ENCODE data around the gene CFAP299.

CFAP299 gene

DNA sequence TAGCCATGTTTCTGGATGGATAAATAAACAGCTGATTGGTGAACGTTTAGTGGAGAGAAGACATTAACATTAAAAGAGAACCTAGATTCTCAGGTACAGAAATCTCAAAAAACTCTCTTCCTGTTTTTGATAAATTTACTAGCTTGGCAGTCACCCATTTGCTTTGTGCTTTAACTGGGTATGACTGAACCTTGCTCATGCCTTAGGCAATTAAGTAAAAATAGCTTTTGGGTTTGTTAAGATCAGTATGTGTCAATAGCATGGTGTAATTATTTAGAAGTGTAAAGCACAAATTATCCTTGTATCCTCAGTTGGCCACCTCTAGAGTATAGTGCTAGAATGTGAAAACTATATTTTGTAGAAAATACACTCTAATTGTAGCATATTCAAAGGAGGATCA lies 200.0 kb downstream of the CFAP299 start:
- H3K4me3 ChIP-seq (replicated peaks; ENCODE audit: low read depth, low read length), result no peak overlapping the region
- TF ChIP-seq, protein P1, sequence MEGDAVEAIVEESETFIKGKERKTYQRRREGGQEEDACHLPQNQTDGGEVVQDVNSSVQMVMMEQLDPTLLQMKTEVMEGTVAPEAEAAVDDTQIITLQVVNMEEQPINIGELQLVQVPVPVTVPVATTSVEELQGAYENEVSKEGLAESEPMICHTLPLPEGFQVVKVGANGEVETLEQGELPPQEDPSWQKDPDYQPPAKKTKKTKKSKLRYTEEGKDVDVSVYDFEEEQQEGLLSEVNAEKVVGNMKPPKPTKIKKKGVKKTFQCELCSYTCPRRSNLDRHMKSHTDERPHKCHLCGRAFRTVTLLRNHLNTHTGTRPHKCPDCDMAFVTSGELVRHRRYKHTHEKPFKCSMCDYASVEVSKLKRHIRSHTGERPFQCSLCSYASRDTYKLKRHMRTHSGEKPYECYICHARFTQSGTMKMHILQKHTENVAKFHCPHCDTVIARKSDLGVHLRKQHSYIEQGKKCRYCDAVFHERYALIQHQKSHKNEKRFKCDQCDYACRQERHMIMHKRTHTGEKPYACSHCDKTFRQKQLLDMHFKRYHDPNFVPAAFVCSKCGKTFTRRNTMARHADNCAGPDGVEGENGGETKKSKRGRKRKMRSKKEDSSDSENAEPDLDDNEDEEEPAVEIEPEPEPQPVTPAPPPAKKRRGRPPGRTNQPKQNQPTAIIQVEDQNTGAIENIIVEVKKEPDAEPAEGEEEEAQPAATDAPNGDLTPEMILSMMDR (IDR thresholded peaks at IDR 0.05; ENCODE audit: low read length, missing control alignments), result no peak
- no peak for DNase-seq (ENCODE audit: low read depth)

DNA sequence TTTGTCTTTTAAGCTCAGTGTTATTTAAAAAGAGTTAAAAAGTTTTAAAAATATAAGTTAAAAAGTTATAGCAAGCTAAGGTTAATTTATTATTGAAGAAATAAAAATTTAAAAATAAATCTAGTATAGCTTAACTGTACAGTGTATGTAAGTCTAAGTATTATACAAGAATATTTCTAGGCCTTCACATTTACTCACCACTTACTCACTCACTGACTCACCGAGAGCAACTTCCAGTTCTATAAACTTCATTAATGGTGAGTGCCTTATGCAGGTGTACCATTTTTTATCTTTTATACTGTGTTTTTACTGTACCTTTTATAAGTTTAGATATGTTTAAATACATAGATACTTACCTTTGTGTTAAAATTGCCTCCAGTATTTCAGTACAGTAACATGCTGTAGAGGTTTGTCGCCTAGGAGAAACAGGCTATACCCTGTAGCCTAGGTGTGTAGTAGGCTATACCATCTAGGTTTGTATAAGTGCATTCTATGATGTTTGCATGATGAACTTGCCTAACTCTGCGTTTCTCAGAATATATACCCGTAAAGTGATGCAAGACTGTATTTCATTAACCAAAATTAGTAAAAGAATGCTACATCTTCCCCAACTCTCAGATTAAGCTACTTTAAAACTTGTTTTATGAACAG lies 202.9 kb downstream of the CFAP299 start:
- H3K4me3 ChIP-seq (replicated peaks; ENCODE audit: low read depth, low read length), result no peak overlapping the region
- TF ChIP-seq, protein P1 (IDR thresholded peaks at IDR 0.05; ENCODE audit: low read length, missing control alignments), result no peak
- no peak for DNase-seq (ENCODE audit: low read depth)

DNA sequence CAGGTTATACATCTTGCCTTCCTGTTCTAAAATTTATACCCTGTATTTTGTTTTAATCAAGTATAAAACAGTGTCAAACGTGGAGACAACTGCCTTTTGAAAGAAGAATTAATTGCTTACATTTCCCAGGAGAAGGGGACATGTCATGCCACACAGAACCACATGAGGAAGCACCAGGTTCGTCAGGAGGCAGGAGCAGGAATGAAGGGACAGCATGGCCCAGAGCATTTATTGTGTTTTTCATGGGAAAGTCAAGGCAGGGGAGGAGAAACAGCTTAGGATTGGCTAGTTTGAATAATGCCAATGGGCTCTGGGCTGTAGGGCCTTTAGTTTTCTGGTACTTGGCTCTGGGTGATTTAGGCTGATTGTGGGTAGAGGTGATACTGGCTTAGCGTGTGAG lies 203.7 kb downstream of the CFAP299 start:
- no peak overlapping the region for H3K4me3 ChIP-seq (replicated peaks; ENCODE audit: low read depth, low read length)
- DNase-seq (ENCODE audit: low read depth), result no peak
- TF ChIP-seq, protein P1 (IDR thresholded peaks at IDR 0.05; ENCODE audit: low read length, missing control alignments), result no peak

DNA sequence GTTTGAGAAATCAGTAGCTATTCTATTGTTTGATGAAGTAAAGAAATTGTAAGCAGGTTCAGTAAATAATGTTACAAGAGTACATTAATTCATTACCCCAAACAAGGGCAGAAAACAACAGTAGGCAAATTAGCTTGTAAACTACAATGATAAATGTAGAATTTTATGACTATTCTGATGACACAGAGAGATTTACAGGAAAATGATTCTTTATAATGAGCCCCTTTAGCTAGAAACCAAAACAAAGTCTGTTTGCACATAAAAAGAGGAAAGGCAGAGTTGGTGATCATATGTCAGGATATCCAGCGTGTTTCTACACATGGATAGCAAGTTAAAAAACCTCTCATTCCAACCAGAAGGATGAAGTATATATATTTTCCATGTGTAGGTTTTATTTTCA lies 204.8 kb downstream of the CFAP299 start:
- no peak overlapping the region for H3K4me3 ChIP-seq (replicated peaks; ENCODE audit: low read depth, low read length)
- no peak for DNase-seq (ENCODE audit: low read depth)
- TF ChIP-seq, protein P1 (IDR thresholded peaks at IDR 0.05; ENCODE audit: low read length, missing control alignments), result no peak

DNA sequence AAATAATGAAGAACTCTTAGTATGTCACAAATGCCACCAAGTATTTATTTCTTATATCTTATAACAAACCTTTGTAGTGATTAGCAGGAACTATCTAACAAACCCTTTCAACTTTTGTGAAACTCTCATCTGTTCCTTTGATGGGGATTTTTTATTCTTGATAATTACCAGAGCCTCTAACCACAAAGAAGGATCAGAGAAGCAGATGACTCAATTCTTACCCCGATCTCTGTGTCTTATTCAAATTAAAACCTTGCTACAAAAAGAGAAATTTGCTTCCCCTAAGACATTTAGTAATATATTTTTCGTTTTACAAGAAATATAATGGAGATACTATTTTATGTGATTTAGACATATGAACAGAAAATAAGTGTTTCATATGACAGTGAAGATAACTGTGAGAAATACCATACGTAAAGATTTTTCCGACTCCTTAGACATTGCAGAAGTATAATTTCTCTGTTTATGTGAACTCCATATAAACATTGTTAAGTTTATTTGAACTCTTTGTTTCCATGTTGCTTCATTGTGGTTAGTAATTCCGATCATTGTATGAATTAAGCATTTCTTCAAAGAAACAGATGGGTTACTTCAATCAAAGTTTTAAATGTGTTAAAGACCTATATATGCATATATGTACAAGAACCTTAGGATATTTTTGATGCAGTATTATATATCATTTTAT lies 205.4 kb downstream of the CFAP299 start:
- H3K4me3 ChIP-seq (replicated peaks; ENCODE audit: low read depth, low read length), result no peak overlapping the region
- DNase-seq (ENCODE audit: low read depth), result no peak
- TF ChIP-seq, protein P1 (IDR thresholded peaks at IDR 0.05; ENCODE audit: low read length, missing control alignments), result no peak

DNA sequence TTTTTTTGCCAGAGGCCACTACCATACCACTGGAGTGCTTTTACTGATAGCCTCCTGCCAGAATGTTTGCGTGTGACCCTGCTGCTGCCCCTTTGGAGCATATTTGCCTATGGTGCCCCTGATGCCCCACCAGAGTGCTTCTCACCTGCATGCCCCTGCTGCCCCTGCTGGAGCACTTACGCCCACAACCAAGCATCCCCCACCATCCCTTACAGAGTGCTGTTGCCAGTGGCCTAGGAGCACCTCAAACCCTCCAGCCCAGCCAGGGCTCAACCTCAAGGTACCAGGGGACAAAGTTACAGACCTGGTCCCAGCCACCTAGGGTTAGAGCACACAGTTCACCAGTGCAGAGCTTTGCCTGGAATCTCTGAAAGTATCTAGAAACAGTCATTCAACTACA lies 207.2 kb downstream of the CFAP299 start:
- no peak overlapping the region for H3K4me3 ChIP-seq (replicated peaks; ENCODE audit: low read depth, low read length)
- no peak for DNase-seq (ENCODE audit: low read depth)
- TF ChIP-seq, protein P1 (IDR thresholded peaks at IDR 0.05; ENCODE audit: low read length, missing control alignments), result no peak

DNA sequence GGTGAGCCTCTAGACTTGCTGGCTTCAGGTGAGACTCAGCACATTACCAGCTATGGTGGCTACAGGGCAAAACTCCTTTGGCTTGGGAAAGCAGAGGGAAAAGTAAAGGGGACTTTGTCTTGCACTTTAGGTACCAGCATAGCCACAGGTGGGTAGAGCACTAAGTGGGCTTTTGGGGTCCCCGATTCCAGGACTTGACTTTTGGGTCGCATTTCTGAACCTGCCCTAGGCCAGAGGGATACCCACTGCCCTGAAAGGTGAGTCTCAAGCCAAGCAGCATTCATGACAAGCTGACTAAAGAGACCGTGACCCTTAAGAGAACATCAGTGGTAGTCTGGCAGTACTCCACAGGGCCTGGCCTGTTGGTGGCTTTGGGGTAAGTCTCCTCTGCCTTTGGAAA lies 224.8 kb downstream of the CFAP299 start:
- DNase-seq (ENCODE audit: low read depth), result no peak
- TF ChIP-seq, protein P1 (IDR thresholded peaks at IDR 0.05; ENCODE audit: low read length, missing control alignments), result no peak
- H3K4me3 ChIP-seq (replicated peaks; ENCODE audit: low read depth, low read length), result no peak overlapping the region

All from fibroblast of pulmonary artery (primary cell).